Effector CD4-positive, alpha-beta T cell (primary cell): Measurements from ENCODE around the gene MINDY4. TPM values are rescaled to one million over a fixed set of nuclear protein-coding genes. Genes with fewer than 3 reads are reported as not detected.

Source experiments
- DNase-seq: peaks from one replicate; pipeline ENCODE4 v3.0.0-alpha.2; 2020
- total RNA-seq: gene quantifications from one replicate; lab custom pipeline; 2026; lab: John Stamatoyannopoulos, UW

The MINDY4 gene
- total RNA-seq = not detected

DNA sequence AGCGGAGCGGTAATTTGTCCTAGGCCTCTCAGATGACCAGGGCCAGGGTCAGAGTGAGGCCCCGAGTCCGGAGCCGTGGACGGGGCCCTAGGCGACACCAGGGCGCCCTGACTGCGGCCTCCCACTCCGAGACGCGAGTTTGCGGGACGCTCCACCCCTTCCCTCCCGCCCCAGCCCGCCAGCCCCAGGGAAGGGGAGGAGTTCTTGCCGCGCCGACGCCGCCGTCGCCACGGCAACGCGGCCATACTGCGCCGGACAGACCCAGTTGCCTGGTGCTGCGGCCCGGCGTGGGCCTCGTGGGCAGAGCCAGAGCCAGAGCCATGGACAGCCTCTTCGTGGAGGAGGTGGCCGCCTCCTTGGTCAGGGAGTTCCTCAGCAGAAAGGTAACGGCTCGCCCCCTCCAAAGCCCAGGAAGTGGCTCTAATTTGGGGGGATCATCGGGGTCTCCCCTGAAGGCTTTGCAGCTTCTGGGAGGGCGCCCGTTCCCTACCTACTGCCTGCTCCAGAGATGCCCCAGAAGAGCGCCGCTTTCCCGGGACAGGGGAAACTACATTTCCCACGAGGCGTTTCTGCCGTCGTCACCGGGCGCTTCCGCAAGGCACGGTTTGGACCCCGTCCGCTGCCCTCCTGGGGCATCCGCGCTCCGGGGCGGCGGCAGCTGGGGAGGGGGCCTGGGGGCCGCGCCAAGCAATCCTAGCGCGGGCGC is at the start of gene MINDY4:
Gene MINDY4 (plus strand): TSS at position 244 of the 706 bp plus-strand sequence. CDS start 77 bp downstream, at position 321.
- DNase-seq = peak; percentile 33

- no peak for DNase-seq
Observed at GRCh38 chr7:30722187-30722586, 49.0 kb upstream of the MINDY4 start.

- DNase-seq = no peak
Observed at GRCh38 chr7:30722671-30723070, 48.5 kb upstream of the MINDY4 start.

- DNase-seq = no peak
Observed at GRCh38 chr7:30723776-30724175, 47.4 kb upstream of the MINDY4 start.

DNA sequence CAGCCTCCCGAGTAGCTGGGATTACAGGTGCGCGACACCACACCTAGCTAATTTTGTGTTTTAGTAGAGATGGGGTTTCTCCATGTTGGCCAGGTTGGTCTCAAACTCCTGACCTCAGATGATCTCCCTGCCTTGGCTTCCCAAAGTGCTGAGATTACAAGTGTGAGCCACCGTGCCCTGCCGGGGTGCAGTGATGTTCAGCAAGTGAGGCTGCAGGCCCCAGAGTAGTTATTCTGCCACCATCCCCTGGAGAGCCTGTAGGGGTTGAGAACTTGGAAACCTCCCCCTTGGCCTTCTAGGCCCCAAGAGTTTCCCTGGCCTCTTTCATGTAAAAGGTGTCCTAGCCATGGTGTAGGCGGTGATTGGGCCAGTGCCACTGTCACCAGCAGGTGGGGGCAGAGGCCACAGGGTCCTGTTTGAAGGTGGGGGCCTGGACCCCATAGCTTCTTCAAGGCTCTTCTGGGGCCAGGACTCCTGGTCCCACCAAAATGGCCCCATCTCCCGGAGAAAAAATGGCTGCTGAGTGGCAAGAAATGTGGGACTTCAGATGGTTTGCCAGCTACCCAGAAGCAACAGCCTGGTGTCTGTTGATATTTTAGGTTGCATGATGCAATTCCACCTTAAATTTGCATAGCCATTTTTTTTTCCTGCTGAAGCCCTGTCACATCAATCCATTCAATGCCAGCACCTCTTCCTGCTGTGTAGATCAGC is 44.8 kb upstream of the MINDY4 start:
- no peak for DNase-seq

- DNase-seq = peak; percentile 41
Observed at GRCh38 chr7:30727061-30727945, 43.9 kb upstream of the MINDY4 start.

DNA sequence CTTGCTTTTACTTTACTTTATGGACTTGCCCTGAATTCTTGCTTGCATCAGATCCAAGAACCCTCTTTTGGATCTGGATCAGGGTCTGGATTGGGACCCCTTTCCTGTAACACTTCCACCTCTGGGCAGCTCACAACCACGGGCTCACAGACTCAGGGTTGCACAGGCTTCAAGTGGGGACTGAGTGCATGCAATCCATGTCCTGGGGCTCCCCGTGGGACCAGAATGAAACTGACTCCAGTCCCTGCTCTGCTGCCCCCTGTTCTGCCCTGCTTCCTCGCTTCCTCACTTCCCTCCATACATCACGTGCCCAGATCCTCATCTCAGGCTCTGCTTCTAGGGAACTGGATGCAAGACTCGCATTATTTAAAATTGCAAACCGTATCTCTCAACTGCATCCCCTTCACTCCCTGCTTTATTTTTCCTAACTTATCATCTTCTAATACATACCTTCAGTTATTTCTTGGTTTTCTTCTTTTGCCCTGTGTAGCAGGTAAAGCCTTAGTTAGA is 42.6 kb upstream of the MINDY4 start:
- no peak for DNase-seq

- no peak for DNase-seq
Observed at GRCh38 chr7:30729642-30730041, 41.6 kb upstream of the MINDY4 start.

GRCh38 chr7:30730097-30730496 is 41.1 kb upstream of the MINDY4 start:
- DNase-seq = no peak

DNA sequence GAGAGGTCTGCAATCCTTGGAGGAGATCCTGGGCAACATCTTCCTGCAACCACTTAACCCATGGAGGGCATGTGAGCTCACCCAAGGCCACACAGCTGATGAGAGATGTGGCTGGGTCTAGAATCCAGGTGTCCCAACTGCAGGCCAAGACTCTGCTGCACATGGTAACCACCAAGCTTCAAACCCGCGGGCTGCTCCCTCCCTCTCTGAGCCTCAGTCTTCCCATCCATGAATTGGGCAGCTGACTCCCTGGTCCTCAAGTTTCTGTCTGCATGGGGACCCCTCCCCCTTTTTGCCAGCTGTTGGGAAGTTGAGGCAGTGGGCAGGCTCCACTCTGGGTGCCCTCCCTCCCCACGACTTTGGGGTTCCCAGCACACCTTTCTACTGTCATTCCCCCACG is 40.2 kb upstream of the MINDY4 start:
- no peak for DNase-seq

DNA sequence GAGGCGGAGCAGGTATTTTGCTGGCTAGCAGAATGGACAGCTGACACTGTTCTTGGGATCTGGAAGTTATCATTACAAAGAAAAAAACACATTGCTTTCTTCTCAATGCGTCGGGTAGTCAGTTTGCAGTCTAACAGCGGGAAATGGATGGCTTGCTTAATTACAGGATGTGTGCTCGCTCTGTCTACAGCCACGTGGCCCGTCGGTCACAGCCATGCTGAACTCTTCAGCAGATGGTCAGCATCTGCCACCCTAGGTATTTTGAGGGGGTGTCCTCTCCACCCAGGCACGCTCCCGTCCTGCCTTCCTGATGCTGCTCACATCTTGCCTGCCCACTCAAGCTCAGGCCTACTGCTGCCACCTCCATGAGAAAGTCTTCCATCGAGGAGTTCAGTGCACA is 39.6 kb upstream of the MINDY4 start:
- no peak for DNase-seq

DNA sequence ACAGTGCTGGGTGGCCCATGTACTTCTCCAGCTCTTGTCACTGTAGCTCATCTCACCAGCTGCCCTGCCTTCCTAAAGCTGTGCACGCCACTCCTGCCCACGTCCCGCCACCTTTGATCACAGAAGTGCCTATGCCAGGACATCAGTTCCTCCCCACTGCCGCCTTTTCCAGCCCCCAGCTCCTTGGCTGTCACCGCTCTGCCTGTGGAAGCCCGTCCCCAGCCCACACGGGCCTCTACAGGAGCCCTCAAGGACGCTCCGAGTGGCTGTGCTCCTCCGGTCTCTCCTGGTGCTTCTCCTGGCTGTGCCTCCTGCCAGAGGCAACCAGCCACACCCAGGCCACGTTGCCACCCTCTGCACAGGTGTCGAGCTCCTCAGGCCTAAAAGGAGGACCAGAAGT is 38.6 kb upstream of the MINDY4 start:
- no peak for DNase-seq

GRCh38 chr7:30733216-30733615 is 38.0 kb upstream of the MINDY4 start:
- no peak for DNase-seq

DNA sequence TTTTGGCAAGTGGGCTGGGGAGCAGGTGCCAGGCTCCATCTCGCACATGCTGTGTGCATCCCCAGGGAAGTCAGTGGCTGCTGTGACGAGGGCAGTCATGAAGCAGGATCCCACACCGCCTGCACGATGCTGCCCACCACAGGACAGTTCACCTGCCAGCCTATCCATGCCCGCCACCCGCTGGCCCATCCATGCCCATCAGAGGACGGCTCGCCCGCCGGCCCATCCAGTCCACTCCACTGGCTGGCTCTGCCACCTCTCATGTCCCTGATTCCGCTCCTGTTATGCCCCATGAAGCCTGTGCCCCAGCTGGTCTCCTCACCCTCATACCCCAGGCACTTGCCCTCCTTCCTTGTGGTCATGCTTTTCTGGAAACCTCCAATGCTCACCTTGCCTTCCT is 37.5 kb upstream of the MINDY4 start:
- no peak for DNase-seq

- no peak for DNase-seq
Observed at GRCh38 chr7:30734497-30734896, 36.7 kb upstream of the MINDY4 start.

- DNase-seq = no peak
Observed at GRCh38 chr7:30735631-30736030, 35.6 kb upstream of the MINDY4 start.

DNA sequence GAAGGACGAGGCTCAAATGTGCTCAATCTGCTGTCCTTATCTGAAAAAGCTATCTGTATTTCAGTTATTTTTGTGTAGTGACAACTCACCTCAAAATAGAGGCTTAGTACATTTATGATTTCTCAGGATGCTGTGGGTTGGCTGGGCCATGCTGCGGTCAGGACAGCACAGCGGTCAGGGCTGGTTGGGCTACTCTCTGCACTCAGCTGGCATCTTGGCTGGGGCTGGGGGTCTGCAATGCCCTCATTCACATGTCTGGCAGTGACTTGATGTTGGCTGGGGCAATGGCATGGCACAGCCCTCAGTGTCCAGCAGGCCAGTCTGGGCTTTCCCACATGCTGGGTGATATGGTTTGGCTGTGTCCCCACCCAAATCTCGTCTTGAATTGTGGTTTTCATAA is 34.9 kb upstream of the MINDY4 start:
- DNase-seq = no peak

- no peak for DNase-seq
Observed at GRCh38 chr7:30738026-30738915, 32.9 kb upstream of the MINDY4 start.

GRCh38 chr7:30739691-30740090 is 31.5 kb upstream of the MINDY4 start:
- no peak for DNase-seq

- peak; percentile 68 for DNase-seq
Observed at GRCh38 chr7:30740417-30741181, 30.6 kb upstream of the MINDY4 start.

DNA sequence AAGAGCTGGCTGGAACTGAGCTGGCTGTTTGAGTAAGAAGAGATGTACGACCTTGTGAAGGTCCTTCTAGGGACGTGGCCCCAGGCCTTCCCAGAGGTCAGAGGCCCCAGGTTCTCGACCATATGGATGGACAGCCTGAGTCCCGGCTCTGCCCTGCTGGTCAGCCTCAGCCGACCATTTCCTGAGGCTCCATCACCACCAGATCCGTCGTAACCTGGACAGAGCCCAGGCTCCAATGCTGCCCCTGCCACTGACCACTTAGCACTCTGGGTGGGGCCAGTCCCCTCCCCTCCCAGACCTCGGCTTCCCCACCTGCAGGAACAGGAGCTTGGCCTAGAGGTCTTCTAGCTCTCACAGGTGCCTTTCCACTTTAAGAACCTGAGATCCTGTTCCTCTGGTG is 29.9 kb upstream of the MINDY4 start:
- DNase-seq = no peak
